NCI-H345 (cell line): ENCODE results near the gene DUSP5.

Experiments used
- DNase-seq: peaks from one replicate; lab custom pipeline; 2025; lab: John Stamatoyannopoulos, UW

Gene DUSP5

DNA sequence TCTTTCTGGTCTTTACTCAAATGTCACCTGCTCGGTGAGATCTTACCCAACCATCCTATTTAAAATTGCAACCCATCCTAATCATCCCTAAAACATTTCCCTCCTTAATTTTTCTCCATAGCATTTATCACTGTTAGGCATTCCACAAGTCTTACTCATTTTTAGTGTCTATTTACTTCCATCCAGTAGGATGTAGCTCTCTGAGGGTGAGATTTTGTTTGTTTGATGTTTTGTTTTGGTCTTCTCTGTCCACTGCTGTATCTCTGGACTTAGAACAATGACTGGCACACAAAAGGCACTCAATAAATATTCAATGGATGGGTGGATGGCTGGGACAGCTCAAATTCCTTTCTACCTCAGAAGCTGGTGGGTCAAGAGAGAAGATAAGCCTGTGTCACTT, 15.8 kb upstream of the DUSP5 start:
- no peak for DNase-seq

DNA sequence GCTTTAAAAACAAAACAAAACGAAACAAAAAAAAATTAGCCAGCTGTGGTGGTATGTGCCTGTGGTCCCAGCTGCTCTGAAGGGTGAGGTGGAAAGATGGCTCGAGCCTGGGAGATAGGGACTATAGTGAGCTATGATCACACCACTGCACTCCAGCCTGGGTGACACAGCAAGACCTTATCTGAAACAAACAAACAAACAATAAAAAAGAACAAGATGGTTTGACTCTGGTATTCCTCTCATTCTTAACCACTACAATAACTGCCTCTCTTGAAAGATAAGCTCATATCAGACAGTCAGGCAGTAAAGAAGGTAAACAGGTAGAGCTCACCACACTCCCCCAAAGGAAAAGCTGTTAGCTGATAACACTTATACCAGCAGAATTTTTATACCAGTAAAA, 14.1 kb upstream of the DUSP5 start:
- DNase-seq = no peak

DNA sequence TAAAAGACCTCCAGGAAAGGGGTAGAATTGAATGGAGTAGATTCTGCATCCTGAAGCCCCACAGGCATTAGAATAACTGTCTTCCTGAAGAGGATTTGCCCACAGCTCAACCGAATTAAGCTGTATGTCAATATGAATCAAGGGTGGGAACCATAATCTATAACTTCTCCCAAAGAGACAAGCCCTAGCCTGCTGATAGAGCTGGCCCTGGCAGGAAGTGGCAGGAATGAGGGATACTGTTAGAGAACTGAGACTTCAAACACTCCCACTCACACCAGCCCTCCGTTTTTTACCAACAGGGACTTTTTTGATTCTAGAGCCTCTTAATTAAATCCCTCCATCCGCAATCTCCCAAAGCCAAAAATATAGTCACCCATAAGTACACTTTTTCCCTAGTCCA, 12.2 kb upstream of the DUSP5 start:
- no peak for DNase-seq

DNA sequence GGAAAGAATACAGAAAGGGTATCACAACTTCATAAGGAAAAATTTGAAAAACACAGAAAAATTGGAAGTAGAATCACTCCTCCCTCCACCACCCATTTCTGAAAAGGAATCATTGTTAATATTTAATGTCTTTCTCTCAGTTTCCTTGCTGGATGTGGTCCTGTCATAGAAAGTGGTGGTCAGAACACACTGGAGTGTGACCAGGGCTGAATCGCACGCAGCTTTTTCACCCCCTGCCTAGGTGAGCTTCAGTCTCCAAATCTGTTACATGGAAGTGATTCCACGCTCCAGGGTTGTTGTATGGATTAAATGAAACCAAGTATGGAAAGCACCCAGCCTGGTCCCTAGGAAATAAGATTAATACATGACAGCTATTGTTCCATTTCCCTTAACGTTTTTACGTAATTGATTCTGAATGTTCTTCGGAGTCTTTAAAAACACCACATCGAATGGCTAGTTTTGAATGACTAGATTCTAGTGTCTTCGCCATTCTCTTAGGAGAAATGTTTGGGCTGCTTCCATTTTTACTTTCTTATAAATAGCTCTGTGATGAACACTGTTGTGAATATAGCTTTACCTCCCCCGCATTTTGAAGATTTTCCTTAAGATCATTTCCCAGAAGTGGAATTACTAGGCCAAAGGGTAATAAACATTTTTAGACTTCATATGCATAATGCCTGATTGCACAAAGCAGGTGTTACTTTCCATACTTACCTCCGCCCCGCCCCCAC, 10.9 kb upstream of the DUSP5 start:
- no peak for DNase-seq

DNA sequence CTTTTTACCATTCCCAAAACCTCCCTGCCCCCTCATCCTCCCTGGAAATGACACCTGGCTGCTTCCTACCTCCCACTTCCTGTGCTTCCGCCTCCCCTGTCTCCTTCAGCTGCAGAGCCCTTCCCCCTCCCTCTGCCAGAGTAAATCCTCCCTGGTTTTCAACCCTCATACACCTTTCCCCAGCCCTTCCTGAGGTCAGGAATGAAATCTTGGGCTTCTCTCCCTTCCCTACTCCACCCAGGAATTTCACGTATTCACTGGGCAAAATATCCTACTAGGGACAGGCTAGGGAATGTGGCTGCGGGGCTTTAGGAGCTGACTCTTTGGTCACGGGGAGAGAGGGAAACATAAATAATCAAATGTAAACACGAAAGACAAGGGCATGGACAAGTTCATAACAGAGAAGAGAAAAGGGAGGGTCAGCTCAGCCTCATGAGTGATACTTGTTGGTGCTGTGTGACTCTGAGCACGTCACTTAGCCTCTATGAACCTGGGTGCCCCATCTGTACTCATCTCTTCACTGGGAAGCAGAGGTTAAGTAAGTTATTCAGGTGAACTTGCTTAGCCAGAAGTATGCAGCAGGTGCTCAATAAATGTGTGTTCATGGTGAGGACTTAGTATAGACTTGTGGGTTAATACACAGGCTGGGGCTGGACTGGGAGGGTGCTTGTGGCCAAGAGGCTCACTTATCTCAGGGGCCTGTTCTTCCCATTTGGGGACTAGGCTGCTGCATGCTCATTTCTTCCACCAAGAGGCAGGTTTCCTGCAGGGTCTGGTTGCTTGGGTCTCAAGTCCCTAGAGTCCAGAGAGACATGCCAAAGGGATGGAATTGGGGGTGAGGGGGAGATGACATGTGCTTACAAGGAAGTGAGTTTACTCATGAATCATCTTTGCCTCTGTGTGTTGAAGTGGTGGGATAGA, 10.0 kb upstream of the DUSP5 start:
- no peak for DNase-seq

DNA sequence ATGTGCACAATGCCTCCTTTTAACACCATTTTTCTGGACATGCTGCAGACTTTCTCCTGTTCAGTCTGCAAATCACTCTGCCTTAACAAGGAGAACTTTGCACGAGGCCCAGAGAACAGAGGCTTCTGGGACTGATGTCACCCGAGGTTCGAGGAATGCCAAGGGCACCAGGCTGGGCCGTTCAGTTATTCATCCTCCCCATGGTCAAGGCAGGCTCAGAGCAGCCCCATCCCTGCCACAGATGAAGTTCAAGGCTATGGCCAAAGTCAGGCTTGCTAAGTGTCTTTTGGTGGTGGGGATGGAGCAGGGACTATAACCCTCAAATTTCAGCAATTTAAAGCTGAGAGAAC, 9.4 kb upstream of the DUSP5 start:
- no peak for DNase-seq

DNA sequence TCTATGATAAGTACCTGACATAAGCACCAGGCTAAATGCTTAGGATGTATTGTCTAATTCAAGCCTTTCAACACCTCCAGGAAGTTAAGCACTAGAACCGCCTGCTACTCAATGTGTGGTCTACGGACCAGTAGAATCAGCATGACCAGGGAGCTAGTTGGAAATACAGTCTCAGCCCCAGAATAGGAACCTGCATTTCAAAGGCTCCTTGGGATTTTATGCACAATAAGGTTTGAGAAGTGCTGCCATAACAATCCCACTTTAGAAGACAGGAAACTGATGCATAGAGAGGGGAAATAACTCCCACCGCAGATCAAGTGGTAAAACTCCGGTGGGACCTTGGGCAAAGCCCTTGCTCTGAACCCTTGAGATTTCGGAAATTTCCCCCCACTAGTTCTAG, 8.8 kb upstream of the DUSP5 start:
- DNase-seq = no peak

DNA sequence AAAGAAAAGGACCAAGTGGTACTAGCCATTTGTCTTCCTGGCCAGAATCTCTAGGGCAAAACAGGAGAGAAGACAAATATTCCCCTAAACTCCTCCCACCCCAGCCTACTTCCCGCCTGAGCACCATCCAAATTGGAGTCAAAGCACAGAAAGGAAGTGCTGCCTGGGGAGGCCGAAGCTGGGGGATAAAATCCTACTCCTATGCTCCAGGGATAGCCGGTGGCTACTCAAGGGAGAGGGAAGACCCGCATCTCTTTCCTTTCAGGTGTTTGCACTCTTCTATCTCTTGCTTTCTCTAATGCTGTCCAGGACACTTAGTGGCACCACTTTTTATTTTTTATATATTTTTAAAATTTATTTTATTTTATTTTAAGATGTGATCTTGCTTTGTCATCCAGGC, 7.1 kb upstream of the DUSP5 start:
- no peak for DNase-seq

DNA sequence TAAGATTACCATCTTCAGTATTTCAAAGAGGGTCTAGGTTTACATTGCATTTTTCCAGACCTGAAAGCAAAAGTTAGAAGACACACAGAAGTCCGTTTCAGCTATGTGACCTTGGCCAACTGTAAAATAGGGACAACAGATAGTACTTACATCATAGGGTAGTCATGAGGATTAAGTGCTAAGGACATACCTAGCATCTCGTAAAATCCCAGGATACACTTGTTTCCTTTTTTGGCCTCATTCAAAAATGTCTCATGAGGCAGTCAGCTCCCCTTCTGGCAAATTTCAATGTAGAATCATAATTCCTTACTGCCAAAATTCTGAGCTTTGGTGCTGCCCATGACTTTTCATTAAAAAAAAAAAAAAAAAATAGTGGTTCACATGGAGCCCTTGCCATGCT, 6.4 kb upstream of the DUSP5 start:
- DNase-seq = no peak

DNA sequence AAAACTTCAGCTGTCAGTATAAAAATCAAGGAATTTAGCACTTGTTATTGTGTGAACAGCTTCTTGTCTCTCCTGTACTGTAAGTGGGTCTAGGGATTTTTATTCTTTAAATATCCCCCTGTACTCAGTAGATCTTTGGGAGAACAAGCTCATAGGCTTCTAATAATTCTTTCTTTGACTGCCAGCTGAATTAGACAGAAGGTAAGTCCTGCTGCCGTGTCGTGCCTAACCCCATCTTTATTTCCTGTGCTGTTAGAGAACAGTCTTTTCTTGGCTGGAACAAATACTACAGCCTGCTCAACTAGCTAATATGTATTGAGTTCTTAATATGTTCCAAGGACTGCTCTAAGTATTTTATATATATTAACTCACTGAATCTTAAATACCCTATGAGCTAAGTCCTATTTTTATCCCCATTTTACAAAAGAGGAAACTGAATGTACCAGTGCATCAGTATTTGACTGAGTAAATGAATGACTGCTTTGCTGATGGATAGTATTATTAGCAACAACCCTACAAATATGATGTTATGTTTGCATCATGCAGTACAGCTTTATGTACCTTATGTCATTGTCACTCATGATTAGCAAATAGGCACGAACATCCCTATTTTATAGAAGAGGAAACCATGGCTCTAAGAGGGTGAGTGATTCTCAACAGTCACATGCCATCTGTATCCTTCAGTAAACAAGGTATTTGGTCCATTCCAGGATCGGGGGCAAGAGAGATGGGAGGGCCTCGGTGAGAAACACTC, 5.5 kb upstream of the DUSP5 start:
- DNase-seq = no peak

DNA sequence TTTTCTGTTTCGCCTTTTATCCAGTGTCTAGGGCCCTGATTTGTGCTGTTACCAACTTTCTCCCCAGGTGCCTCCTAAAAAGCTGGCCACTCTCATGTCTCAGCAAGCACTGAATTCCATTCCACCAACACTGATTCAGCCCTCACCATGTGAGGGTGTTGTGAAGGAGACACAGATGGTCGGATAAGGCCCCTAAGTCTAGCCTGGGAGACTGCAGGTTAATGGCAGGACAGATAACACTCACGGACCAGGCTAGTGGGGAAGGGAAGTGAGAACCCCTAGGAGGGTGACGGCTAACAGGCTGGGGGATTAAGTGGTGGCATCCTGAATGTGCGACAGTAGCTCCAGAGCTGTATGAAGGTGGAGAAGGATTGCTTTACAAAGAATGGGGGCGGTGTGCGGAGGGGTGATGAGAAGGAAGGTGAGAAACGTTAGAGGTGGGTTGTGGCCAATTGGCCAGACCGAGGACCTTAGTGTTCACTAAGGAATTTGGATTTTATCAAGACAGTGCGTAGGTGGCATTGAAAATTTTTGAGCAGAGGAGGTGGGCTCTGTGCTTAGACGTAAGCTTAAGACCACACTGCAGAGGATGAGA, 3.8 kb upstream of the DUSP5 start:
- DNase-seq = no peak

DNA sequence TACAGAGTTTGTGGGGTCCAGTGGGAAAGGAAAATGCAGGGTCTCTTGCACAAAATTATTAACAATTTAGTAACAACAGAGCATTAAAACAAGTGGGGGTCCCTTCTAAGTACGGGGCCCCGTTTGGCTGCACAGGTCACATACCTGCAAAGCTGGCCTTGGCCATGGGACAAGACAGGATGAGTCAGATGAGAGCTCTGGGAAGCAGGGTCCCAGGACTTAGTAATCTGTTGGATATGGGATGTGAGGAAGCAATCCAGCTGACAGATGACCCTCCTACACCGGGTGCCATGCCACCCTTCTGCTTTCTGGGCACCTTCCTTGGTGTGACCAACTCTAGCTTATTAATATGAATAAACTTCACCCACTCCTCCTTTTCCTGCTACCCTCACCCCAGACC, 3.2 kb upstream of the DUSP5 start:
- DNase-seq = no peak

DNA sequence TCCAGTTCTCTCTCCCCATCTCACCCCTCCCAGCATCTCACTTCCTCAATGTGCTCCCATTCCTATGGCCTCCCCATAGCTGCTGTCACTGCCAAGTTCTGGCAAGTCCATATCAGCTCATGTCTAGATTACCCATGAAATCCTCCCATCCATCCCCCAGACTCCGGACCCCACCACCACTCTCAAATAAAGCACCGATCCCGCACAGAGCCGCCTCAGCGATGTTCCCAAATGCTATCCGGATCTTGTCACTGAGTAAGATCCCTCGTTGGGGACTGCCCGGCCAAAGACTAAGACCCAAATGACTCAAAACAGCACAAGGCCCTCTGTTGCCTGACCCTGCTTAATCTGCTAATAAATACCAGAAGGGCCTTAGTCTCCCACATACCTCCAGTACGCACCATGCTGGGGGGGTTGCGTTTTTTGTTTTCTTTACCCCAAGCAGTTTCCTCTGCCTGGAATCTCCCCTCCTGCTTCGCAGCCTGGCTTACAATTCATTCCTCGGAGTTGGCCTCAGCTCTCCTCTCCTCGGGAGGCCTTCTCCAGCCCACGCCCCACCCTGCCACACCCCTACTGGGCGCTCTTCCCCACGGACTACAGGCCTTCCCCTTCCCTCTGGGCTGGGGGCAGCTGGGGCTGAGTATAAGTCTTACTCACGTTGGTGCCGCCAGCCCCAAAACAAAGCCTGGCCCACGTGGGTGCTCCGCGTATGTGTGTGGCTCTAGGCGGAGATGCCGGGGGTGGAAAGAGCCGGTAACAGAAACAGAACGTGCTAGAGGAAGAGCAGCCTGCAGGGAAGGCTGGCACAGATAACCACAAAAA, 1.8 kb upstream of the DUSP5 start:
- no peak for DNase-seq

DNA sequence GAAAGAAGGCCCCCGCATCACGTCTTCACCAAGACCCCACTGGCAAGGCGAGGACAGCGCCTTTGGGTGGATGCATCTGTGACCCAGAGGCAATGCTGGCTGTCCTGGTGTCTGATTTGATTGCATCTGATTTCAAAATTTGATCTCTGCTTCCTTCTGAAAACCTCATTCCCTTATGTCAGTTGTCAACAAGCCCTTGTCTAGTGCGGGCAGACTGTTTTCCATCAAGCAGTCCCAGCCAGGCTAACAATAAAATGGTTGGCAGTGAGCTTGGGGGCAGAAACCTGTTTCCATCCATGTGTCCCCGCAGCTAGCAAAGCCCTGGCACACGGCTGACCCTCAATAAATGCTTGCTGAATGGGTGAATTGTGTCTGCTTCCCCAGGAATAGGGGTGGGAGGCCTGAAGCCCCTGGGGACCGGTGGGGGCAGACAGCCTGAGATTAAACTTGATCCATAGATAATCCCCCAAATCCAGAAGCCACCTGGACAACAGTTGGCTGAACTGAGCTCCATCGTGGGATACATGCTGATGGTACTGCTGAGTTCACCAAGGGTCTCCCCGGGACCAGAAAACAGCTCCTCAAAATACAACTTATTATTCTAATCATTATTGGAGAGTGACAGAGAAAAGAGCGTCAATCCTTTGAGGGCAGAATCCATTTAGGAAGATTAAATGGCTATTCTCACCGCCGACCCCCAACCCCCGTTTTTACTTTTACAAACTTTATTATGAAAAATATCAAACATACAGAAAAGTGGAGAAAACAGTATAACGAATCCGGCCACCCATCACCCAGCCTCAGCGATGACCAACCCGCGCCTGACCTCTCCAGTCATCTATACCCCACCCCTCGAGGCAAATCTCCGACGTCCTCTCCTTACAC, 912 bp upstream of the DUSP5 start:
- no peak for DNase-seq

DNA sequence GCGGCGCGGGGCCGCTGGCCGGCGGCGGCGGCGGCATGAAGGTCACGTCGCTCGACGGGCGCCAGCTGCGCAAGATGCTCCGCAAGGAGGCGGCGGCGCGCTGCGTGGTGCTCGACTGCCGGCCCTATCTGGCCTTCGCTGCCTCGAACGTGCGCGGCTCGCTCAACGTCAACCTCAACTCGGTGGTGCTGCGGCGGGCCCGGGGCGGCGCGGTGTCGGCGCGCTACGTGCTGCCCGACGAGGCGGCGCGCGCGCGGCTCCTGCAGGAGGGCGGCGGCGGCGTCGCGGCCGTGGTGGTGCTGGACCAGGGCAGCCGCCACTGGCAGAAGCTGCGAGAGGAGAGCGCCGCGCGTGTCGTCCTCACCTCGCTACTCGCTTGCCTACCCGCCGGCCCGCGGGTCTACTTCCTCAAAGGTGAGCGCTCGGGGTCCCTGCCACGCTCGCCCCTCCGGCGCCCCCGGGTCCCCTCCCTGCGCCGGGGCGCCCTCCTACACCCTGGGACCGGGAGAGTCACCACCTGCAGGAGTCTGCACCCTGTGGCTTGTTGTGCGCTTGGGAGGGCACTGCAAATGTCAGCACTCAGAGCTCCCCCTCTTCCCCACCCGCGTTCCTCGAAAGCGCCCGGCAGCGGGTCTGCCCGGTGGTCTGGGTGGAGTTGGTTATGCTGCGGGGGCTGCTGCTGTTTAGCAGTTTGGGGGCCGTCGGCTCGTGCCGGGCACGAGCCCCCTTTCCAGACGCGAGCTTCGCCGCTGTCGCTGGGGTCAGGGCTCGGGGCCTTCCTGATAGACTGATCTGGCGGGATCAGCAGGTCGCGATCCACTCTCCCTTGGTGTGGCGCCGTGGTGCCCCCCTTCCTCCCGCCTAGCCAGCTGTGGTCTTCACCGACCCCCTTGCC, 627 bp downstream of the DUSP5 start:
- DNase-seq = peak; percentile 21

DNA sequence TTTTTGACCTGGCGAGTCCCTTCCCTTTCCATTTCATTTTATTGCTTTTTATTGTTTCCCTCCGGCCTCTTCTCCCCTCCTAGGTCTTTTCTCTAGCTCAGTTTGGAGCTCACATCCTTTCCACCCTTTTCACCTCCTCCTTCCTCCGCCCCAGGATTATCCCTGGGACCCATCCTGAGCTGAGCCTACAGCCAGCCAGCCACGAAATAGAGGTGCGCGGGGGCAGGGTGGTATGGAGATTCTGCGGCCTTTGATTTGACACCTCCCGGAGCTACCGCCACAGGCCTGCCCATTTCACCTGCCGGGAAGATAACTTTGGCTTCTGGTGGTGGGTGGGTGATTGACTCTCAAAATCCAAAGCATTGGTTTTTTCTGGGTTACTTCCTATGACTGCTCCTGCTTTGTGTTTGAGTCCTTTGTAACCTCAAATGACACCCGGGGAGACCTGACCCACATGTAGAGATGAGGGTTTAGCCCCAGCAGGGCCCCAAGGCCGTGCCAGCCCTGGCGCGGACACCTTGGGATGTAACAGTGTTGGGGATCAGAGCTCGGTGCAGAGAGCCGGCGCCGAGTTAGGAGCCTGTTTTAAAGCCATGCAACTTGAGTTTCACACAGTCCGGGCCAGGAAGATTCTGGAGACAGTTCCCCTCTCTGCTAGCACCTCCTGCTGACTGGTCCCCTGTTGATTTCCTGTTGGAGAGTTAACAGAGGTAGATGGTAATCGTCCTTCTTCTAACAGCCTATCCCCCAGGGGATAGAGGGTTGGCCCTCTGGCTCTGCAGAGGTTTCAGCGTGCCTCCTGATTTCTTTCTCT, 1.5 kb downstream of the DUSP5 start:
- no peak for DNase-seq

DNA sequence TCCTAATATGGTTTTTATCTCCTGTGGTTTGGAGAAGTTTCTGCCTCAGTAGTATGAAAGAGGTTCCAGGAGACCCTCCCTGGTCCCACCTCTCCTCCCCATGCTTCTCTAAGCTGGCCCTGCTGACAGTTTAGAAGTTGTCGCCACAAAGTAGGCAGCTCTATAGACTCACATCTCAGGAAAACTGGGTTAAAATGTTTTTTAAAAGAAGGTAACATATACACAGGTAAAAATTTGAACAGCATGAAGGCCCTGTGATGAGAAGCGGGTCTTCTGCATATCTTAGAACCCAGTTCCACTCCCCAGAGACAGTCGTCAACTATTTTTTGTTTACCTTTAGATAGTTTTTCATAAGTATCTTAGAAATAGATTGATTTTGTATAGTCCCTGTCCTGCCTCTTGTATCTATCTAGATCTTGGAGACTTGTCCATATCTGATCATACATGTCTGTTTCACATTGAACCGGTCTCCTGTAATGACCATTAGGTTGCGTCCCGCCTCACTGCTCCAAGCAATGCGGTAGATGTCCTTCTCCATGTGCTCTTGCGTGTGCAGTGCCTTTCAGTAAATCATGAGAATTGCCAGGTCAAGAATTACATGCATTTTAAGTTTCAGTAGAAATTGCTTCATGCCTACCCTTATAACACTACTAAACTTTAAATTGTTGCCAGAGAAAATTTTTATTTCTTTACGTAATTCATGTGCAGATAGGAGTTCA, 2.2 kb downstream of the DUSP5 start:
- no peak for DNase-seq

DNA sequence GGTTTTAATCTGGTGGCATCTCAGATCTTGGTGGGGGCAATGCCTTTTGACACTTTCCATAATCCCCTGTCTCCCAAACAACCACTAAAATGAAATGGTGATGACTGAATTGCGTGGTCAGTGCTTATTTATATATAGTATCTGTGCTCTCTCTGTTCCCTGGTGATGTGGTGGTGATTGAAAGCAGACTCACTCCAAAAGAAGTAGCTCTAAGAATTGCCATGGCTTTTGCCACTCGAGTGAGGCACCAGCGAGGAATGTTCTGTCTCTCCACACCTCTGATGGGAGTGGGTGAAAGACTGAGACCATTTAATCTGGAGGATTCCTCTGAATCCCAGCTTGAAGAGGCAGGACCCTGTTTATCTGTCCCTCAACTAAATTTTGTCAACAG, 2.8 kb downstream of the DUSP5 start:
- no peak for DNase-seq
